ENCODE measurements around the gene MACROH2A2.
"Not testable (repeated sequence)": the region's sequence is repeated elsewhere in the genome, so short reads cannot be mapped to it uniquely, and the experiment has no call there.

Gene MACROH2A2

GRCh38 chr10:70035531-70035930, 17.1 kb upstream of the MACROH2A2 start:
- Histone ChIP-seq H3K27me3 (peaks cover 41% of the 10 kb centered on the region), H3K4me1 (ENCODE audit: control insufficient read depth in 1 of 2, insufficient read depth in 1 of 2, low read depth in 1 of 2, low read length in 1 of 2) (no peaks in the 10 kb centered on the region), H3K4me3 (ENCODE audit: low read depth in 1 of 2, low read length in 1 of 2) (no peak overlapping the region), H3K27ac (no peak overlapping the region), H3K9me3 (no peaks in the 10 kb centered on the region), H3K36me3 (no peaks in the 10 kb centered on the region)
- TF ChIP-seq, protein P1, sequence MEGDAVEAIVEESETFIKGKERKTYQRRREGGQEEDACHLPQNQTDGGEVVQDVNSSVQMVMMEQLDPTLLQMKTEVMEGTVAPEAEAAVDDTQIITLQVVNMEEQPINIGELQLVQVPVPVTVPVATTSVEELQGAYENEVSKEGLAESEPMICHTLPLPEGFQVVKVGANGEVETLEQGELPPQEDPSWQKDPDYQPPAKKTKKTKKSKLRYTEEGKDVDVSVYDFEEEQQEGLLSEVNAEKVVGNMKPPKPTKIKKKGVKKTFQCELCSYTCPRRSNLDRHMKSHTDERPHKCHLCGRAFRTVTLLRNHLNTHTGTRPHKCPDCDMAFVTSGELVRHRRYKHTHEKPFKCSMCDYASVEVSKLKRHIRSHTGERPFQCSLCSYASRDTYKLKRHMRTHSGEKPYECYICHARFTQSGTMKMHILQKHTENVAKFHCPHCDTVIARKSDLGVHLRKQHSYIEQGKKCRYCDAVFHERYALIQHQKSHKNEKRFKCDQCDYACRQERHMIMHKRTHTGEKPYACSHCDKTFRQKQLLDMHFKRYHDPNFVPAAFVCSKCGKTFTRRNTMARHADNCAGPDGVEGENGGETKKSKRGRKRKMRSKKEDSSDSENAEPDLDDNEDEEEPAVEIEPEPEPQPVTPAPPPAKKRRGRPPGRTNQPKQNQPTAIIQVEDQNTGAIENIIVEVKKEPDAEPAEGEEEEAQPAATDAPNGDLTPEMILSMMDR (IDR thresholded peaks at IDR 0.05) = no peak

DNA sequence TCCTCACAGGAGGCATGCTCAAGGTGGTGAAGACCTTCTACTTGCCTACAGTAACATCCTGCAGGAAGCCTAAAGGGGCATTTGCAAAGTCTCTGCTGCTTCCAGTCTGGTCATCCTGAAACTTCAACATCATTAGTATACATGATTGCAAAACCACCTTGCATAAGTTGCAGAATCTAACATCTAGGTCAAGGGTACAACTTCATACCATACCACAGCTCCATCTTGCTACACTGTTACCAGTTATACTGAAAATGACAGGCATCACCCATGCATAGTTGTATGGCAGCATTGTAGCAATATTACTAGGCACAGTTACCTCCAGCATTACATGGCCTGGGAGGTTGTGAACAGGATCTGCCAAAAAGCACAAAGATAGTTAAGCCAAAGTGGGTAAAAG, 13.7 kb upstream of the MACROH2A2 start:
- Histone ChIP-seq H3K4me3 (ENCODE audit: low read depth in 1 of 2, low read length in 1 of 2) (no peak overlapping the region), H3K36me3 (no peaks in the 10 kb centered on the region), H3K27ac (no peak overlapping the region), H3K4me1 (ENCODE audit: control insufficient read depth in 1 of 2, insufficient read depth in 1 of 2, low read depth in 1 of 2, low read length in 1 of 2) (no peaks in the 10 kb centered on the region), H3K27me3 (peaks cover 23% of the 10 kb centered on the region), H3K9me3 (no peaks in the 10 kb centered on the region)
- TF ChIP-seq, protein P1 (IDR thresholded peaks at IDR 0.05) = no peak

DNA sequence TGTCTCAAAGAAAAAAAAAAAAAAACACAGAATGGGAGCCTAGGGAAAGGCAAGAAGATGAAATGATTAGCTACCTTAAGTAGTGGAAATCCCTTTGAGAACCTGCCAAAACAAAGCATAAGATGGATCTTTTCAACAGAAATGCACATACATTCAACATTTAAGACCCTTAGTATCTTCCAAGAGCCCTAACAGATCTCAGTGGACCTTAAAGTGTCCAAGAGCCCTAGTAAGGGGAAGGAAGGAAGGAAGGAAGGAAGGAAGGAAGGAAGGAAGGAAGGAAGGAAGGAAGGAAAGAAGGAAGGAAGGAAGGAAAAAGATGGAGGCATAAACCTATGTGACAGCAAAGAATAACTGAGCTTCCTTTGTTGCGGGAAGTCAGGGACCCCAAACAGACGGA, 11.6 kb upstream of the MACROH2A2 start:
- TF ChIP-seq, protein P1 (IDR thresholded peaks at IDR 0.05) = no peak
- H3K36me3 ChIP-seq = no peaks in the 10 kb centered on the region
- no peak overlapping the region for H3K27ac ChIP-seq
- H3K9me3 ChIP-seq = no peaks in the 10 kb centered on the region
- H3K27me3 ChIP-seq = peaks cover 2% of the 10 kb centered on the region
- H3K4me3 ChIP-seq (ENCODE audit: low read depth in 1 of 2, low read length in 1 of 2) = no peak overlapping the region
- H3K4me1 ChIP-seq (ENCODE audit: control insufficient read depth in 1 of 2, insufficient read depth in 1 of 2, low read depth in 1 of 2, low read length in 1 of 2) = no peaks in the 10 kb centered on the region

GRCh38 chr10:70041739-70042138, 10.9 kb upstream of the MACROH2A2 start:
- H3K27ac ChIP-seq; H3K27me3 ChIP-seq; H3K9me3 ChIP-seq; H3K4me1 ChIP-seq (ENCODE audit: control insufficient read depth in 1 of 2, insufficient read depth in 1 of 2, low read depth in 1 of 2, low read length in 1 of 2); H3K4me3 ChIP-seq (ENCODE audit: low read depth in 1 of 2, low read length in 1 of 2); H3K36me3 ChIP-seq: not testable (repeated sequence)

- H3K27me3 ChIP-seq = peaks cover 39% of the 10 kb centered on the region
- H3K27ac ChIP-seq; H3K4me3 ChIP-seq (ENCODE audit: low read depth in 1 of 2, low read length in 1 of 2); H3K36me3 ChIP-seq; H3K9me3 ChIP-seq; H3K4me1 ChIP-seq (ENCODE audit: control insufficient read depth in 1 of 2, insufficient read depth in 1 of 2, low read depth in 1 of 2, low read length in 1 of 2): not testable (repeated sequence)
Observed at GRCh38 chr10:70047066-70047465, 5.6 kb upstream of the MACROH2A2 start.

GRCh38 chr10:70048030-70048723, 4.5 kb upstream of the MACROH2A2 start:
- no peaks in the 10 kb centered on the region for H3K9me3 ChIP-seq
- no peaks in the 10 kb centered on the region for H3K36me3 ChIP-seq
- peaks cover 50% of the 10 kb centered on the region for H3K27me3 ChIP-seq
- no peak overlapping the region for H3K4me3 ChIP-seq (ENCODE audit: low read depth in 1 of 2, low read length in 1 of 2)
- TF ChIP-seq, protein P1 (IDR thresholded peaks at IDR 0.05) = no peak
- peaks cover 9 to 10% of the 10 kb centered on the region in 2 experiments for H3K4me1 ChIP-seq (ENCODE audit: control insufficient read depth in 1 of 2, insufficient read depth in 1 of 2, low read depth in 1 of 2, low read length in 1 of 2)
- H3K27ac ChIP-seq = no peak overlapping the region

All from neutrophil (primary cell).